HFFc6 (cell line): ENCODE measurements around the gene CCDC192. TPM values are rescaled to one million over a fixed set of nuclear protein-coding genes. Genes with fewer than 3 reads are reported as not detected.
A peak's percentile ranks its signal among the peaks of the same experiment; 100 is the strongest.

Source experiments
- DNase-seq: peaks from one replicate; pipeline ENCODE4 v3.0.0-alpha.2; 2018
- H3K27ac Mint-ChIP-seq: 2 replicates; pipeline ENCODE4 v1.8.0; 2020; ENCODE audit warnings: mild to moderate bottlenecking, mixed read lengths
- H3K27me3 Mint-ChIP-seq: 2 replicates; pipeline ENCODE4 v1.8.0; 2021; ENCODE audit warnings: mild to moderate bottlenecking, moderate library complexity, mixed read lengths; ENCODE audit not compliant: insufficient read depth
- H3K36me3 Mint-ChIP-seq: 2 replicates; pipeline ENCODE4 v1.8.0; 2021; ENCODE audit warnings: low read depth, mixed read lengths
- H3K4me1 Mint-ChIP-seq: 2 replicates; pipeline ENCODE4 v1.8.0; 2020; ENCODE audit warnings: low read depth, mixed read lengths
- H3K4me3 Mint-ChIP-seq: 2 replicates; pipeline ENCODE4 v1.8.0; 2020; ENCODE audit warnings: mild to moderate bottlenecking, moderate library complexity, mixed read lengths
- H3K9me3 Mint-ChIP-seq: 2 replicates; pipeline ENCODE4 v1.8.0; 2020; ENCODE audit warnings: mild to moderate bottlenecking, mixed read lengths
- total RNA-seq, 6 experiments: library from RNA; stranded (reverse); fragmentation: NEBNext Ultra II Directional; extraction: Animal tissue kit (Norgen Biotek cat#: 25700); gene quantifications; 2 replicates in 1 of 6; 3 replicates in 5 of 6; pipeline ENCODE4 v1.2.3, GENCODE V29; 2021
- TF ChIP-seq, protein P1 (sequence below): fragments of 200-600 bp; sonication (generic); IDR thresholded peaks from 2 replicates; pipeline ENCODE4 v1.5.0; 2021; ENCODE audit warnings: antibody characterized with exemption, mild to moderate bottlenecking

CCDC192 gene
- total RNA-seq, 6 experiments from 2014 or later: not detected

DNA sequence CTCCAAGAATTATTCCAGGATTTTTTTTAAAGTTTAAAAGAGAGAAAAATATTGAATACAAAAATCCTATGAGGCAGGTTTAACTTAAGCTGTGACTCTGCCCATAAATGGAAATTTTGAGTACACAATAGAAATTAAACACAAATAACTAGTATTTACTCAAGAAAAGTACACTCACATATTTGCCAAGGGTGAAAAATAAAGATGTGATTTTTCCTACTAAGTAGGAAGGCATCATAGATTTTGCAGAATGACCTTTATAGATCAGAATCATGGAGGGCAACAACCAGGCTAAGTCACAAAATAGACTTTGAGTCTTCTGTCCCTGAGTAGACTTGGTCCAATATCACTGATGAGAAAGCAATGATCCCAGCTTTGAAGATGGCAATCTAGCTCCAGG is 277.7 kb downstream of the CCDC192 start:
- H3K27me3 Mint-ChIP-seq: no peaks in the 10 kb centered on the region; the same call in 1 of the 2 replicates

DNA sequence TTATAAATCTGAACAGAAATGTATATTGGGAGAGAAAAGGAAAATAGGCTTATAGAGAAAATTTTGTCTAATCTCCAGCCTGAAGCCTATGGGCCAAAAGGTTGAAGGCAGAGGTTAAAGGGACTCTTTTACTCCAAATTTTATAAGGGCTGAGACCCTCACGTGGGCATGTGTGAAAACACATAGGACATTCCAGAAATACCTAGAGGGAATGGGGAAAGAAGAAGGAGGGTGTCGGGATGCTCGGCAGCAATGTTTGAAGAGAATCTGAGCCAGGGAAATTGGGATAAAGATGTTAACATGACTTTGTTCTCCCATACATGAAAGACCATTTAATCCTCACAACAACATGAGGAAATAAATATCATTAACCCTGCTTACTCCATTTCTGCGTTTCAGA is 278.3 kb downstream of the CCDC192 start:
- Mint-ChIP-seq H3K9me3 (no peaks in the 10 kb centered on the region), H3K36me3 (no peaks in the 10 kb centered on the region), H3K4me1 (peaks cover 3% of the 10 kb centered on the region), H3K27me3 (peaks cover 1% of the 10 kb centered on the region; the same call in 1 of the 2 replicates), H3K4me3 (no peak overlapping the region), H3K27ac (no peak overlapping the region)
- TF ChIP-seq, protein P1, sequence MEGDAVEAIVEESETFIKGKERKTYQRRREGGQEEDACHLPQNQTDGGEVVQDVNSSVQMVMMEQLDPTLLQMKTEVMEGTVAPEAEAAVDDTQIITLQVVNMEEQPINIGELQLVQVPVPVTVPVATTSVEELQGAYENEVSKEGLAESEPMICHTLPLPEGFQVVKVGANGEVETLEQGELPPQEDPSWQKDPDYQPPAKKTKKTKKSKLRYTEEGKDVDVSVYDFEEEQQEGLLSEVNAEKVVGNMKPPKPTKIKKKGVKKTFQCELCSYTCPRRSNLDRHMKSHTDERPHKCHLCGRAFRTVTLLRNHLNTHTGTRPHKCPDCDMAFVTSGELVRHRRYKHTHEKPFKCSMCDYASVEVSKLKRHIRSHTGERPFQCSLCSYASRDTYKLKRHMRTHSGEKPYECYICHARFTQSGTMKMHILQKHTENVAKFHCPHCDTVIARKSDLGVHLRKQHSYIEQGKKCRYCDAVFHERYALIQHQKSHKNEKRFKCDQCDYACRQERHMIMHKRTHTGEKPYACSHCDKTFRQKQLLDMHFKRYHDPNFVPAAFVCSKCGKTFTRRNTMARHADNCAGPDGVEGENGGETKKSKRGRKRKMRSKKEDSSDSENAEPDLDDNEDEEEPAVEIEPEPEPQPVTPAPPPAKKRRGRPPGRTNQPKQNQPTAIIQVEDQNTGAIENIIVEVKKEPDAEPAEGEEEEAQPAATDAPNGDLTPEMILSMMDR: no peak
- DNase-seq: no peak

More for the DNA sequence above, 277.7 kb downstream of the CCDC192 start:
- H3K36me3 Mint-ChIP-seq: no peaks in the 10 kb centered on the region
- no peaks in the 10 kb centered on the region for H3K4me1 Mint-ChIP-seq
- DNase-seq: no peak
- H3K27ac Mint-ChIP-seq: no peak overlapping the region
- no peak overlapping the region for H3K4me3 Mint-ChIP-seq
- TF ChIP-seq, protein P1: no peak
- no peaks in the 10 kb centered on the region for H3K9me3 Mint-ChIP-seq

DNA sequence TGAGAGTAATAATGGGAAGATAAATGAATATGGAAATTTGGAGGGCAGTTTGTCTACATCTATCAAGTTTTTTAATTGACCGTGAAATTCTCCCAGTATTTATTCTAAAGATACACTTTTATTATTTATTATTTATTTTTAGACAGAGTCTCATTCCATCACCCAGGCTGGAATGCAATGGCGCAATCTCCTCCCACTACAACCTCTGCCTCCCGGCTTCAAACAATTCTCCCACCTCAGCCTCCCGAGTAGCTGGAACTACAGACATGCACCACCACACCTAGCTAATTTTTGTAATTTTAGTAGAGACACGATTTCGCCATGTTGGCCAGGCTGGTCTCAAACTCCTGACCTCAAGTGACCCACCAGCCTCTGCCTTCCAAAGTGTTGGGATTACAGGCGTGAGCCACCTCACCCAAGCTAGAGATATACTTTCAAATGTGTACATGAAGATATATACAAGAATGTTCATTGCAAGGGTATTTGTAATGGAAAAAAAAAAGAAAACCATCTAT is 282.7 kb downstream of the CCDC192 start:
- peaks cover 28% of the 10 kb centered on the region for H3K4me1 Mint-ChIP-seq
- no peaks in the 10 kb centered on the region for H3K36me3 Mint-ChIP-seq
- TF ChIP-seq, protein P1: no peak
- H3K9me3 Mint-ChIP-seq: no peaks in the 10 kb centered on the region
- no peak overlapping the region for H3K27ac Mint-ChIP-seq
- no peak for DNase-seq
- H3K4me3 Mint-ChIP-seq: no peak overlapping the region
- peaks cover 1% of the 10 kb centered on the region; the same call in 1 of the 2 replicates for H3K27me3 Mint-ChIP-seq

DNA sequence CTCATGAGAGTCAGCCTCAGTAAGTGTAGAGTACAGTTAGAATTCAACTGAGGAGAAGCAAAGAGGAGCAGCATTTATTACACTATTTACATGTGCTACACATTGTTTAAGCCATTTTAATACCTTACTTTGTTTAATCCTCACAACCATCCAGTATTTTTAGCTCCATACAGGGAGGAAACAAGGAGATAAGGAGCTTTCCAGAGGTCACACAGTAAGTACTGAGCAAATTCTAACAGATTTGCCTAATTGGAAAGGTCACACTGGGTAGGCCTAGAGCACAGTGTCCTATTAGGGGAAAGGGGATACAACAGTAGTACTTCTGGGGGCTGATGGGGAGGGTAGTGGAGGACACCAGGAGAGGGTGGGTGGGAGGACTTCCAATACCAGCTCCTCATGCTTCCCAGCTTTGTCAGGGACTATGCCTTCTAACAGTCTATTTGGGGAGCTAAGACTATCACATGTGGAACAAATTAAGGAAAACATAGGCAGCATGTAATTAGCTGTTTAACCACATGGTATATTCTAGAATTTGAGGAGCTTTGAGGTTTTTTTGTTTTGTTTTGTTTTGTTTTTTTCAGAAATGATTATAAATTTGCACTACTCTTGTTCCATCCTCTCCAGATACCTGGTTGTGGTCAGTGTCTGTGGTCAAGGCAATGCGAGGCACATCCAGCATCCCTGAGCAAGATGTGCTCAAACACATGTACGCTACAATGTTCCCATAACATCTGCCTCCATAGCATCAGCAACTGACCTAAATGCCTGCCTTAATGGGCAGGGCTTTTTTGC is 284.4 kb downstream of the CCDC192 start:
- peaks cover 28% of the 10 kb centered on the region for H3K4me1 Mint-ChIP-seq
- peak overlapping the region; percentile 71 for H3K4me3 Mint-ChIP-seq
- H3K9me3 Mint-ChIP-seq: no peaks in the 10 kb centered on the region
- H3K27me3 Mint-ChIP-seq: peaks cover 1% of the 10 kb centered on the region; the same call in 1 of the 2 replicates
- TF ChIP-seq, protein P1: 0 out of 2 replicates have a peak, but pooled peaks have one; percentile 14
- H3K27ac Mint-ChIP-seq: peak overlapping the region; percentile 92
- no peak for DNase-seq
- H3K36me3 Mint-ChIP-seq: no peaks in the 10 kb centered on the region

DNA sequence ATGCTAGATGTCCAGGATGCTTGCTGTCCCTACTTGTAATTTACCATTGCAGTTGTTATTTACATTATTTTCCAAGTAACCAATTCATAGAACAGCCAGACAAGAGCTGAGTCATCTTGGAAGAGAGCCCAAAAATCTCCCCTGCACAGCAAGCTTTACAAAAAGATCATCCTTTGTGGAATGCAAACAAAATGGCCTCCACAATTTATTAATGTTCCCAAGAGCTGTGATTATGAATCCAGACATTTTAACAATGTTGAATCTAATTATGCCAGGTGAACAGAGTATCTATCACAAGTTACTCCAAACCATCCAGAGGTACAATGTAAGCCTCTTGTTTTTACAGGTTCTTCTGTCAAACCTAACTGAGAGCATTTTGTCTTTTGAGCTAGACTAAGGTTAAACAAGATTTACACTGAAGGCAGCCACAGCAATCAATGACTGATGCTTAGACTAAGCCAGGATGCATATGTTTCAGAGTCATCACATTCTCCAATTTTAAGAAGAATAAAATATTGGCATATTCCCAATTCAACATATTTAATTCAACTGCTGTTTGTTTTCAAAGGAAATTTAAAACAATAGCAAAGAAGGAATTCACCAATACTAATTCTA is 285.1 kb downstream of the CCDC192 start:
- peaks cover 1% of the 10 kb centered on the region; the same call in 1 of the 2 replicates for H3K27me3 Mint-ChIP-seq
- TF ChIP-seq, protein P1: no peak
- peak overlapping the region; percentile 71 for H3K4me3 Mint-ChIP-seq
- H3K27ac Mint-ChIP-seq: peak overlapping the region; percentile 92
- peaks cover 4% of the 10 kb centered on the region; the same call in 1 of the 2 replicates for H3K36me3 Mint-ChIP-seq
- H3K9me3 Mint-ChIP-seq: no peaks in the 10 kb centered on the region
- H3K4me1 Mint-ChIP-seq: peaks cover 28% of the 10 kb centered on the region
- DNase-seq: peak; percentile 90

Other genes with a start within 250 kb of the CCDC192 start
- 100 to 1,000 TPM in 4 of 6 experiments, 10 to 100 TPM in 2; 96.1 to 116 (median 106) TPM for gene PRRC1, start 185.8 kb upstream of the CCDC192 start, total RNA-seq
- not detected for gene CTXN3, start 54.3 kb upstream of the CCDC192 start, total RNA-seq